Activated effector memory CD4-positive, alpha-beta T cell treated with anti-CD3 and anti-CD28 coated beads, Interleukin-2, amount 50 U/mL, for 16 hours (primary cell): ENCODE data around the gene ASTN2.
"Not testable (repeated sequence)": the region's sequence is repeated elsewhere in the genome, so short reads cannot be mapped to it uniquely, and the experiment has no call there.

Source experiments
- DNase-seq: peaks from one replicate; pipeline ENCODE4 v3.0.0-alpha.2; 2020

The ASTN2 gene

GRCh38 chr9:116465576-116466270 lies 949.1 kb downstream of the ASTN2 start:
- no peak for DNase-seq

GRCh38 chr9:116464987-116465571 lies 949.8 kb downstream of the ASTN2 start:
- no peak for DNase-seq

GRCh38 chr9:116464423-116464822 lies 950.4 kb downstream of the ASTN2 start:
- no peak for DNase-seq

GRCh38 chr9:116461632-116462031 lies 953.2 kb downstream of the ASTN2 start:
- DNase-seq: no peak

GRCh38 chr9:116460026-116460425 lies 954.8 kb downstream of the ASTN2 start:
- no peak for DNase-seq

- no peak for DNase-seq
Measured at GRCh38 chr9:116459576-116459975, 955.3 kb downstream of the ASTN2 start.

- no peak for DNase-seq
Measured at GRCh38 chr9:116456490-116457088, 958.3 kb downstream of the ASTN2 start.

GRCh38 chr9:116454539-116454938 lies 960.3 kb downstream of the ASTN2 start:
- not testable (repeated sequence) for DNase-seq

- no peak for DNase-seq
Measured at GRCh38 chr9:116453785-116454184, 961.1 kb downstream of the ASTN2 start.

GRCh38 chr9:116452634-116453033 lies 962.2 kb downstream of the ASTN2 start:
- DNase-seq: no peak

GRCh38 chr9:116452227-116452626 lies 962.6 kb downstream of the ASTN2 start:
- no peak for DNase-seq

- no peak for DNase-seq
Measured at GRCh38 chr9:116451500-116452115, 963.2 kb downstream of the ASTN2 start.

- no peak for DNase-seq
Measured at GRCh38 chr9:116450378-116451139, 964.3 kb downstream of the ASTN2 start.

- no peak for DNase-seq
Measured at GRCh38 chr9:116449949-116450348, 964.9 kb downstream of the ASTN2 start.

GRCh38 chr9:116448431-116448830 lies 966.4 kb downstream of the ASTN2 start:
- no peak for DNase-seq

GRCh38 chr9:116447934-116448333 lies 966.9 kb downstream of the ASTN2 start:
- DNase-seq: no peak

- DNase-seq: no peak
Measured at GRCh38 chr9:116442528-116442927, 972.3 kb downstream of the ASTN2 start.

GRCh38 chr9:116437411-116438370 lies 977.2 kb downstream of the ASTN2 start:
- DNase-seq: no peak

GRCh38 chr9:116436121-116436520 lies 978.7 kb downstream of the ASTN2 start:
- DNase-seq: no peak

- no peak for DNase-seq
Measured at GRCh38 chr9:116435706-116436105, 979.2 kb downstream of the ASTN2 start.

- no peak for DNase-seq
Measured at GRCh38 chr9:116434314-116434713, 980.5 kb downstream of the ASTN2 start.

GRCh38 chr9:116432051-116432450 lies 982.8 kb downstream of the ASTN2 start:
- DNase-seq: no peak
